NT2/D1 (cell line): ENCODE results near the gene ULK4.
A peak's percentile ranks its signal among the peaks of the same experiment; 100 is the strongest.

ENCODE experiments used
- DNase-seq: peaks from one replicate; pipeline ENCODE4 v3.0.0-alpha.2; 2011; ENCODE audit warnings: low read depth, low spot score
- H3K27me3 ChIP-seq: 2 replicates; pipeline ENCODE4 v1.6.0; 2011; ENCODE audit warnings: mild to moderate bottlenecking; ENCODE audit not compliant: insufficient read length, insufficient read depth
- H3K36me3 ChIP-seq: 2 replicates; pipeline ENCODE4 v1.6.1; 2011; ENCODE audit warnings: mild to moderate bottlenecking, low read length, mixed read lengths; ENCODE audit not compliant: insufficient read depth, insufficient read length
- H3K4me1 ChIP-seq: 2 replicates; pipeline ENCODE4 v1.5.1; 2011; ENCODE audit not compliant: insufficient read depth, insufficient read length
- H3K4me3 ChIP-seq: 2 replicates; pipeline ENCODE4 v1.5.1; 2011; ENCODE audit warnings: low read depth; ENCODE audit not compliant: insufficient read length
- H3K9ac ChIP-seq: 2 replicates; pipeline ENCODE4 v1.6.0; 2011; ENCODE audit warnings: low read depth; ENCODE audit not compliant: insufficient read length
- H3K9me3 ChIP-seq: 2 replicates; pipeline ENCODE4 v1.5.1; 2011; ENCODE audit warnings: mild to moderate bottlenecking, low read length; ENCODE audit not compliant: insufficient read depth
- SUZ12 ChIP-seq: IDR thresholded peaks from 2 replicates; pipeline ENCODE4 v1.6.1; 2011; ENCODE audit not compliant: insufficient read length, insufficient read depth; ENCODE audit errors: extremely low read depth
- YY1 ChIP-seq: IDR thresholded peaks from 2 replicates; pipeline ENCODE4 v1.6.1; 2011; ENCODE audit not compliant: insufficient read length, insufficient read depth
- ZNF274 ChIP-seq: IDR thresholded peaks from 2 replicates; pipeline ENCODE4 v1.6.1; 2011; ENCODE audit warnings: mild to moderate bottlenecking, low read depth, low read length

The ULK4 gene

GRCh38 chr3:41430886-41431285 lies 531.0 kb downstream of the ULK4 start:
- TF ChIP-seq ZNF274 (no peak), SUZ12 (no peak), YY1 (no peak)

GRCh38 chr3:41430391-41430790 lies 531.5 kb downstream of the ULK4 start:
- Histone ChIP-seq H3K27me3 (no peaks in the 10 kb centered on the region), H3K4me1 (no peaks in the 10 kb centered on the region), H3K4me3 (no peak overlapping the region), H3K36me3 (no peaks in the 10 kb centered on the region), H3K9ac (no peak overlapping the region), H3K9me3 (0 out of 2 replicates have a peak, but pooled peaks cover 13% of the 10 kb centered on the region)
- TF ChIP-seq SUZ12 (no peak), ZNF274 (no peak), YY1 (no peak)
- no peak for DNase-seq

More at GRCh38 chr3:41430886-41431285, 531.0 kb downstream of the ULK4 start:
- no peak overlapping the region for H3K4me3 ChIP-seq
- DNase-seq, result no peak
- no peak overlapping the region for H3K9ac ChIP-seq
- 0 out of 2 replicates have a peak, but pooled peaks cover 13% of the 10 kb centered on the region for H3K9me3 ChIP-seq
- no peaks in the 10 kb centered on the region for H3K27me3 ChIP-seq
- H3K36me3 ChIP-seq, result no peaks in the 10 kb centered on the region
- H3K4me1 ChIP-seq, result no peaks in the 10 kb centered on the region

GRCh38 chr3:41426485-41426884 lies 535.4 kb downstream of the ULK4 start:
- no peak overlapping the region for H3K9ac ChIP-seq
- no peaks in the 10 kb centered on the region for H3K4me1 ChIP-seq
- H3K36me3 ChIP-seq, result no peaks in the 10 kb centered on the region
- H3K9me3 ChIP-seq, result no peaks in the 10 kb centered on the region
- H3K27me3 ChIP-seq, result no peaks in the 10 kb centered on the region
- no peak overlapping the region for H3K4me3 ChIP-seq
- DNase-seq, result no peak
- TF ChIP-seq ZNF274 (no peak), YY1 (no peak), SUZ12 (no peak)

- H3K36me3 ChIP-seq, result no peaks in the 10 kb centered on the region
- H3K9me3 ChIP-seq, result no peaks in the 10 kb centered on the region
- TF ChIP-seq YY1 (no peak), ZNF274 (no peak), SUZ12 (no peak)
- no peaks in the 10 kb centered on the region for H3K27me3 ChIP-seq
- H3K9ac ChIP-seq, result no peak overlapping the region
- H3K4me1 ChIP-seq, result no peaks in the 10 kb centered on the region
- no peak overlapping the region for H3K4me3 ChIP-seq
- no peak for DNase-seq
Measured at GRCh38 chr3:41424543-41425300, 537.2 kb downstream of the ULK4 start.

GRCh38 chr3:41419809-41420208 lies 542.1 kb downstream of the ULK4 start:
- DNase-seq, result no peak
- Histone ChIP-seq H3K27me3 (no peaks in the 10 kb centered on the region), H3K36me3 (no peaks in the 10 kb centered on the region), H3K4me3 (no peak overlapping the region), H3K9ac (no peak overlapping the region), H3K4me1 (no peaks in the 10 kb centered on the region), H3K9me3 (no peaks in the 10 kb centered on the region)
- TF ChIP-seq YY1, result no peak

GRCh38 chr3:41418961-41419691 lies 542.8 kb downstream of the ULK4 start:
- Histone ChIP-seq H3K36me3 (no peaks in the 10 kb centered on the region), H3K9ac (no peak overlapping the region), H3K4me1 (no peaks in the 10 kb centered on the region), H3K27me3 (no peaks in the 10 kb centered on the region), H3K9me3 (no peaks in the 10 kb centered on the region), H3K4me3 (no peak overlapping the region)
- TF ChIP-seq SUZ12, result no peak
- DNase-seq, result peak; percentile 2

- no peak overlapping the region for H3K4me3 ChIP-seq
- H3K27me3 ChIP-seq, result no peaks in the 10 kb centered on the region
- no peaks in the 10 kb centered on the region for H3K9me3 ChIP-seq
- no peak overlapping the region for H3K9ac ChIP-seq
- H3K36me3 ChIP-seq, result no peaks in the 10 kb centered on the region
- DNase-seq, result no peak
- TF ChIP-seq SUZ12 (no peak), YY1 (no peak), ZNF274 (no peak)
- no peaks in the 10 kb centered on the region for H3K4me1 ChIP-seq
Measured at GRCh38 chr3:41417574-41417973, 544.3 kb downstream of the ULK4 start.
